HL-60 (cell line): ENCODE results near the gene PRKCE.

Experiments used
- CTCF ChIP-seq: IDR thresholded peaks from one replicate; pipeline ENCODE4 v1.5.1; 2011; ENCODE audit warnings: low read length, control low read depth, inconsistent platforms; ENCODE audit not compliant: insufficient read depth
- POLR2AphosphoS5 ChIP-seq: IDR thresholded peaks from 2 replicates; pipeline ENCODE4 v1.6.1; 2012; ENCODE audit warnings: low read depth

- peak; percentile 45; the same call in 1 of the 2 replicates for TF ChIP-seq POLR2AphosphoS5
- no peak for TF ChIP-seq CTCF
Observed at GRCh38 chr2:45610281-45611019, 41.0 kb upstream of the PRKCE start.
